Measurements from ENCODE around the gene CDH8.
"Not testable (repeated sequence)": the region's sequence is repeated elsewhere in the genome, so short reads cannot be mapped to it uniquely, and the experiment has no call there.

GRCh38 chr16:61699640-61700039 is 336.6 kb downstream of the CDH8 start:
- not testable (repeated sequence) for TF ChIP-seq EZH2phosphoT487 (IDR thresholded peaks at IDR 0.05; ENCODE audit: borderline replicate concordance, low read length); EZH2 (IDR thresholded peaks at IDR 0.05; ENCODE audit: low read length, unreplicated experiment)
- TF ChIP-seq, protein P1, sequence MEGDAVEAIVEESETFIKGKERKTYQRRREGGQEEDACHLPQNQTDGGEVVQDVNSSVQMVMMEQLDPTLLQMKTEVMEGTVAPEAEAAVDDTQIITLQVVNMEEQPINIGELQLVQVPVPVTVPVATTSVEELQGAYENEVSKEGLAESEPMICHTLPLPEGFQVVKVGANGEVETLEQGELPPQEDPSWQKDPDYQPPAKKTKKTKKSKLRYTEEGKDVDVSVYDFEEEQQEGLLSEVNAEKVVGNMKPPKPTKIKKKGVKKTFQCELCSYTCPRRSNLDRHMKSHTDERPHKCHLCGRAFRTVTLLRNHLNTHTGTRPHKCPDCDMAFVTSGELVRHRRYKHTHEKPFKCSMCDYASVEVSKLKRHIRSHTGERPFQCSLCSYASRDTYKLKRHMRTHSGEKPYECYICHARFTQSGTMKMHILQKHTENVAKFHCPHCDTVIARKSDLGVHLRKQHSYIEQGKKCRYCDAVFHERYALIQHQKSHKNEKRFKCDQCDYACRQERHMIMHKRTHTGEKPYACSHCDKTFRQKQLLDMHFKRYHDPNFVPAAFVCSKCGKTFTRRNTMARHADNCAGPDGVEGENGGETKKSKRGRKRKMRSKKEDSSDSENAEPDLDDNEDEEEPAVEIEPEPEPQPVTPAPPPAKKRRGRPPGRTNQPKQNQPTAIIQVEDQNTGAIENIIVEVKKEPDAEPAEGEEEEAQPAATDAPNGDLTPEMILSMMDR (conservative IDR thresholded peaks at IDR 0.05; ENCODE audit: low read depth, low read length) = not testable (repeated sequence)

Data from PC-3 (cell line).